DOHH2 (cell line): ENCODE measurements around the gene KRT222.

Source experiments
- EZH2phosphoT487 ChIP-seq: fragments of 200-600 bp; sonication (generic); IDR thresholded peaks from 2 replicates; pipeline ENCODE4 v1.6.1; 2017; ENCODE audit warnings: borderline replicate concordance, mild to moderate bottlenecking, antibody characterized with exemption, low read length, moderate library complexity, mixed read lengths
- TF ChIP-seq, protein P1 (sequence below): fragments of 200-600 bp; sonication (generic); IDR thresholded peaks from one replicate; pipeline ENCODE4 v1.5.1; 2014; ENCODE audit warnings: antibody characterized with exemption, mild to moderate bottlenecking, low read depth, low read length; ENCODE audit not compliant: poor library complexity, severe bottlenecking

DNA sequence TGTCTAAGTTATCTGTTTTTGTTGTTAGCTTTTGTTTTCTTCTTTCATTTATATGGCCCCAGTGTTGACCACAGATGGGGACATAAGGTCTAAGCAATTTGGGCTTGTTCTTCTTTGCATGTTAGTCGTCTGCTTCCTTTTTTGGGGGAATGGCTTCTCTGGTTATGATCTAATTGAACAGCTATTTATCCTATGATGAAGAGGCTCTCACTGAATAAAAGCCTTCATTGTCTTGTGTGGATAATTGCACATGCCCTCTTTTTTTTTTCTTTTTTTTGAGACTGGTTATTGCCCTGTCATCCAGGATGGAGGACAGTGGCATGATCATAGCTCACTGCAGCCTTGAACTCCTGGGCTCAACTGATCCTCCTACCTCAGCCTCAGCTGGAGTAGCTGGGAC is 31.1 kb downstream of the KRT222 start:
- TF ChIP-seq, protein P1, sequence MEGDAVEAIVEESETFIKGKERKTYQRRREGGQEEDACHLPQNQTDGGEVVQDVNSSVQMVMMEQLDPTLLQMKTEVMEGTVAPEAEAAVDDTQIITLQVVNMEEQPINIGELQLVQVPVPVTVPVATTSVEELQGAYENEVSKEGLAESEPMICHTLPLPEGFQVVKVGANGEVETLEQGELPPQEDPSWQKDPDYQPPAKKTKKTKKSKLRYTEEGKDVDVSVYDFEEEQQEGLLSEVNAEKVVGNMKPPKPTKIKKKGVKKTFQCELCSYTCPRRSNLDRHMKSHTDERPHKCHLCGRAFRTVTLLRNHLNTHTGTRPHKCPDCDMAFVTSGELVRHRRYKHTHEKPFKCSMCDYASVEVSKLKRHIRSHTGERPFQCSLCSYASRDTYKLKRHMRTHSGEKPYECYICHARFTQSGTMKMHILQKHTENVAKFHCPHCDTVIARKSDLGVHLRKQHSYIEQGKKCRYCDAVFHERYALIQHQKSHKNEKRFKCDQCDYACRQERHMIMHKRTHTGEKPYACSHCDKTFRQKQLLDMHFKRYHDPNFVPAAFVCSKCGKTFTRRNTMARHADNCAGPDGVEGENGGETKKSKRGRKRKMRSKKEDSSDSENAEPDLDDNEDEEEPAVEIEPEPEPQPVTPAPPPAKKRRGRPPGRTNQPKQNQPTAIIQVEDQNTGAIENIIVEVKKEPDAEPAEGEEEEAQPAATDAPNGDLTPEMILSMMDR, result no peak
- TF ChIP-seq EZH2phosphoT487, result no peak
